ENCODE results near the gene RNF41. TPM values are rescaled to one million over a fixed set of nuclear protein-coding genes. Genes with fewer than 3 reads are reported as not detected.

Gene RNF41
- total and polyA plus RNA-seq, 2 experiments from 2014 or later, result 39.4 to 125 TPM

DNA sequence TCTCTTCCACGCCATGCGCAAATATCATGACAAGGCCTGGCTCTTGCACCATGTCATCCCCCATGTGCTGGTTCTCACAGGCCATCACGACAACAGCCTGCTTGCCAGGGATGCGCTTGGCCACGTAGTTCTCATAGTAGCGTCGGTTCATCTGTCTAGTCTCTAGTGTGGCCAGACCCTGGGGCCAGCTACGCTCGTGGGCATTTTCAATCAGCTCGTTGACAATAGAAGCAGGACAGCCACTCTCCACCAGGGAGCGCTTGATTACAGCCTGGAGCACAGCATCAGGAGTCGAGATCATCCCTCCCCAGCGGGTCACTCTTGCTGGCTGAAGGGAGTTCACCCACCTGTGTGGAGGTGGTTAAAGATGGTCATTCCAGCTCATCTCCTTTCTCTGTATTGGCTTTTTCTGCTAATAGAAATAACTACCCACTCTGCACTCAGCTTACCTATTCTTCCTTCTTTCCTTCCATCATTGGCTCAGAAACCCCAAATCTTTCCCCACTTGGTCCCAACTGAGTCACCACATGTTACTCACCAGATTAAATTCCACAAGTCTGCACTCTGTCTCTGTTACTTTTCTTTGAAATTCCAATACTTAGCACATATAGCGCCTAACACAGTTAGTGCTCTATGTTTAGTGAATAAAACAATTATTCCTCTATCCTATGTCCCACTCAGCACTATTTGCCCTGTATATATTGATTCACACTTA lies 15.1 kb downstream of the RNF41 start:
- no peak overlapping the region for H2AFZ ChIP-seq
- no peaks in the 10 kb centered on the region for H4K20me1 ChIP-seq (ENCODE audit: insufficient read depth)
- H3K4me3 ChIP-seq, result no peak overlapping the region
- peaks cover 8% of the 10 kb centered on the region for H3K4me1 ChIP-seq (ENCODE audit: insufficient read depth)
- H3K27me3 ChIP-seq (replicated peaks; ENCODE audit: insufficient read depth), result no peaks in the 10 kb centered on the region
- peak overlapping the region; percentile 26 for H3K4me2 ChIP-seq (ENCODE audit: unreplicated experiment)
- in situ Hi-C loops (cut with MboI), result no loop called here
- peaks cover 50% of the 10 kb centered on the region for H3F3A ChIP-seq (ENCODE audit: insufficient read depth)
- H3K79me2 ChIP-seq (ENCODE audit: insufficient read depth), result 0 out of 2 replicates have a peak, but pooled peaks cover 5% of the 10 kb centered on the region
- no peak for TF ChIP-seq EZH2phosphoT487 (IDR thresholded peaks at IDR 0.05; ENCODE audit: insufficient read depth, low read depth)
- TF ChIP-seq EZH2 (IDR thresholded peaks at IDR 0.05; ENCODE audit: insufficient read depth, poor library complexity, severe bottlenecking), result no peak
- no peak overlapping the region for H3K9ac ChIP-seq
- peak; percentile 75 for DNase-seq
- H3K36me3 ChIP-seq (ENCODE audit: low read depth), result peaks cover 57% of the 10 kb centered on the region
- no peaks in the 10 kb centered on the region for H3K9me3 ChIP-seq (ENCODE audit: low read depth)
- H3K9me2 ChIP-seq (ENCODE audit: insufficient read depth), result no peaks in the 10 kb centered on the region
- H3K27ac ChIP-seq, result peak overlapping the region; percentile 41
- WGBS, 2 experiments (ENCODE audit: low coverage in 1 of 2, low lambda C conversion rate in 2 of 2, missing lambda C conversion rate in 2 of 2), result 55 to 59% methylated on average over 14 of the region's 14 CpGs

DNA sequence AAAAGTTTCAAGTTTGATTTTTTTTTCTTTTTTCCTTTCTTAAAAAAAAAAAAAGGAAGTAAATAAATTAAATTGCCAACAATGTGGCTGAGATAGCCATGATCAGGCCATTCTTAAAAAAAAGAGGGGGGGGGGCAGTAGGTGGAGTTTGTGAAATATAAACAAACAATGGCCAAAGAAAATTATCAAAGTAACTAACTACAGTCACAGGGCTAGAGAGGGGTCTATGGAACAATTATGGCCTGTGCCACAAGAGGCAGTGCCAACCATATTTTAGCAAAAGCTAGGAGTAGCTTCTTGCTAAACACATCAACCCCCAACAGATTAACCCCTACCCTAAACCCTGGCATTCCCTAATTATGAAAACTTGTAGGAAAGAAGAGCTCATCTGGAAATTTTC lies 16.3 kb downstream of the RNF41 start:
- Histone ChIP-seq H3F3A (ENCODE audit: insufficient read depth) (peaks cover 47% of the 10 kb centered on the region), H3K79me2 (ENCODE audit: insufficient read depth) (0 out of 2 replicates have a peak, but pooled peaks cover 5% of the 10 kb centered on the region), H2AFZ (no peak overlapping the region), H3K9me3 (ENCODE audit: low read depth) (no peaks in the 10 kb centered on the region), H3K9ac (no peak overlapping the region), H4K20me1 (ENCODE audit: insufficient read depth) (no peaks in the 10 kb centered on the region), H3K9me2 (ENCODE audit: insufficient read depth) (no peaks in the 10 kb centered on the region), H3K27ac (no peak overlapping the region), H3K27me3 (replicated peaks; ENCODE audit: insufficient read depth) (no peaks in the 10 kb centered on the region), H3K4me1 (ENCODE audit: insufficient read depth) (peaks cover 8% of the 10 kb centered on the region), H3K36me3 (ENCODE audit: low read depth) (peaks cover 53% of the 10 kb centered on the region), H3K4me2 (ENCODE audit: unreplicated experiment) (no peak overlapping the region), H3K4me3 (no peak overlapping the region)
- no peak for DNase-seq
- in situ Hi-C loops (cut with MboI), result no loop called here
- TF ChIP-seq EZH2 (IDR thresholded peaks at IDR 0.05; ENCODE audit: insufficient read depth, poor library complexity, severe bottlenecking), result no peak
- no peak for TF ChIP-seq EZH2phosphoT487 (IDR thresholded peaks at IDR 0.05; ENCODE audit: insufficient read depth, low read depth)

DNA sequence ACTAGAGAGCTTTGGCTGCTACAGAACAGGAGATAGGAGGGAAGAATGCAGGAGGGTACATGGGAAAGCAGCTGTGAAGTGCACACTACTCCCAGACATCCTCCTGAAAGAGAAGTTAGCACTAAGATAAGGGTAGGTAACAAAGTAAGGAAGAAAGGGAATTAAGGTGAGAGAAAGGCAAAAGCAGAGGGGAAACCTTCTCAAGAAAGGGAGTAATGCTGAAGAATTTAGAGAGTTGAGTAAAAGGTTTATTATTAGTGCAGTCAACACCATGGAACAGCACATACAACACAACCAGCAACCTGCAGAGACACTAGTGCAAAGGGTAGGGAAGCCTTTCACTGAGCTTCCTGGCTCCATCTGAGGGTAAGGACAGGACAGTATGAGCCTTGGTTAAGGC lies 17.4 kb downstream of the RNF41 start:
- H2AFZ ChIP-seq, result no peak overlapping the region
- no peaks in the 10 kb centered on the region for H3K9me2 ChIP-seq (ENCODE audit: insufficient read depth)
- H3K4me1 ChIP-seq (ENCODE audit: insufficient read depth), result peaks cover 8% of the 10 kb centered on the region
- in situ Hi-C loops (cut with MboI), result no loop called here
- H3F3A ChIP-seq (ENCODE audit: insufficient read depth), result peaks cover 43% of the 10 kb centered on the region
- peaks cover 43% of the 10 kb centered on the region for H3K36me3 ChIP-seq (ENCODE audit: low read depth)
- TF ChIP-seq EZH2phosphoT487 (IDR thresholded peaks at IDR 0.05; ENCODE audit: insufficient read depth, low read depth) (no peak), EZH2 (IDR thresholded peaks at IDR 0.05; ENCODE audit: insufficient read depth, poor library complexity, severe bottlenecking) (no peak)
- no peak overlapping the region for H3K4me2 ChIP-seq (ENCODE audit: unreplicated experiment)
- no peaks in the 10 kb centered on the region for H3K27me3 ChIP-seq (replicated peaks; ENCODE audit: insufficient read depth)
- H4K20me1 ChIP-seq (ENCODE audit: insufficient read depth), result no peaks in the 10 kb centered on the region
- DNase-seq, result no peak
- no peak overlapping the region for H3K4me3 ChIP-seq
- H3K79me2 ChIP-seq (ENCODE audit: insufficient read depth), result 0 out of 2 replicates have a peak, but pooled peaks cover 5% of the 10 kb centered on the region
- no peak overlapping the region for H3K9ac ChIP-seq
- H3K9me3 ChIP-seq (ENCODE audit: low read depth), result no peaks in the 10 kb centered on the region
- H3K27ac ChIP-seq, result no peak overlapping the region

DNA sequence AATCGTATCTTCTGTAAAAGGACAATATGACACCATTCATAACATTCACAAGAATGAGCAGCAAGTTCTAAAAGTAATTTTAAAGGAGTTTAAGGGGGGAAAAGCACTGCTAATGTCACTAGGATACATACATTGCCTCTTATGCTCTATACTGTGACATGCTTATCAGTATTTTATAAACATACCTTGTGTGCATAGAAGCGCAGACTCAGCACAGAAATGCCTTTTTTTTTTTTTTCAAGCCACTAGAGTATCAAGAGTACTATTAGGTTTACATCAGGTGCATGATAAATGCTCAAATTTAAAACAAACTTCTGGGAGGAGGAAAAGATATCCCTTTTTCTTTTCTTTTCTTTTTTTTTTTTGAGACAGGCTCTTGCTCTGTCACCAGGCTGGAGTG lies 18.9 kb downstream of the RNF41 start:
- Histone ChIP-seq H3K4me3 (no peak overlapping the region), H4K20me1 (ENCODE audit: insufficient read depth) (no peaks in the 10 kb centered on the region), H3K9me3 (ENCODE audit: low read depth) (no peaks in the 10 kb centered on the region), H3K27ac (no peak overlapping the region), H3K4me2 (ENCODE audit: unreplicated experiment) (no peak overlapping the region), H2AFZ (no peak overlapping the region), H3K9ac (no peak overlapping the region), H3F3A (ENCODE audit: insufficient read depth) (peaks cover 43% of the 10 kb centered on the region), H3K27me3 (replicated peaks; ENCODE audit: insufficient read depth) (no peaks in the 10 kb centered on the region), H3K9me2 (ENCODE audit: insufficient read depth) (no peaks in the 10 kb centered on the region), H3K79me2 (ENCODE audit: insufficient read depth) (0 out of 2 replicates have a peak, but pooled peaks cover 5% of the 10 kb centered on the region), H3K4me1 (ENCODE audit: insufficient read depth) (peaks cover 17% of the 10 kb centered on the region), H3K36me3 (ENCODE audit: low read depth) (peaks cover 36% of the 10 kb centered on the region)
- in situ Hi-C loops (cut with MboI), result no loop called here
- TF ChIP-seq EZH2 (IDR thresholded peaks at IDR 0.05; ENCODE audit: insufficient read depth, poor library complexity, severe bottlenecking) (no peak), EZH2phosphoT487 (IDR thresholded peaks at IDR 0.05; ENCODE audit: insufficient read depth, low read depth) (no peak)
- no peak for DNase-seq
- 51 to 54% methylated on average over 2 of the region's 2 CpGs for WGBS, 2 experiments (ENCODE audit: low coverage in 1 of 2, low lambda C conversion rate in 2 of 2, missing lambda C conversion rate in 2 of 2)

All from GM23248 (cell line).